Trophoblast cell (in vitro differentiated cells and primary cell): ENCODE measurements around the gene FAM156A.

Experiments used
- DNase-seq, 2 donors: peaks; one replicate each; pipeline ENCODE4 v3.0.0-alpha.2; 2016
- H2AFZ ChIP-seq: 2 replicates; pipeline ENCODE4 v1.6.1; 2013; ENCODE audit warnings: low read length, moderate library complexity, mild to moderate bottlenecking; ENCODE audit not compliant: insufficient read depth, poor library complexity
- H2AK5ac ChIP-seq: 2 replicates; pipeline ENCODE4 v1.6.1; 2013; ENCODE audit warnings: mild to moderate bottlenecking, low read length
- H2BK120ac ChIP-seq: 2 replicates; pipeline ENCODE4 v1.6.1; 2013; ENCODE audit warnings: low read length, mild to moderate bottlenecking, moderate library complexity; ENCODE audit not compliant: insufficient read depth, poor library complexity
- H2BK12ac ChIP-seq: 2 replicates; pipeline ENCODE4 v1.6.1; 2013; ENCODE audit warnings: mild to moderate bottlenecking, low read length, moderate library complexity
- H2BK5ac ChIP-seq: 2 replicates; pipeline ENCODE4 v1.6.1; 2013; ENCODE audit warnings: low read length, low read depth, moderate library complexity, mild to moderate bottlenecking; ENCODE audit not compliant: poor library complexity
- H3K14ac ChIP-seq: 2 replicates; pipeline ENCODE4 v1.6.1; 2013; ENCODE audit warnings: mild to moderate bottlenecking, low read length
- H3K18ac ChIP-seq: 2 replicates; pipeline ENCODE4 v1.6.1; 2013; ENCODE audit warnings: mild to moderate bottlenecking, low read length
- H3K23ac ChIP-seq: 2 replicates; pipeline ENCODE4 v1.6.1; 2013; ENCODE audit warnings: low read length
- H3K27ac ChIP-seq: 2 replicates; pipeline ENCODE4 v1.5.1; 2013; ENCODE audit warnings: low read depth, mild to moderate bottlenecking, inconsistent platforms, low read length, moderate library complexity
- H3K27me3 ChIP-seq: 2 replicates; pipeline ENCODE4 v1.6.1; 2013; ENCODE audit warnings: inconsistent platforms, mild to moderate bottlenecking, low read length, moderate library complexity; ENCODE audit not compliant: insufficient read depth
- H3K36me3 ChIP-seq, 2 experiments: 1 replicate in 1 of 2; 2 replicates in 1 of 2; pipeline ENCODE4 v1.6.1; 2013; ENCODE audit warnings: low read length in 2 of 2, mild to moderate bottlenecking in 2 of 2, moderate library complexity in 1 of 2; ENCODE audit not compliant: insufficient read depth in 2 of 2, control insufficient read depth in 1 of 2
- H3K4ac ChIP-seq: 2 replicates; pipeline ENCODE4 v1.6.1; 2013; ENCODE audit warnings: low read depth, mild to moderate bottlenecking, low read length, moderate library complexity
- H3K4me1 ChIP-seq, 2 experiments: 1 replicate in 1 of 2; 2 replicates in 1 of 2; pipeline ENCODE4 v1.6.1; 2013; ENCODE audit warnings: low read length in 2 of 2, mild to moderate bottlenecking in 2 of 2, moderate library complexity in 1 of 2; ENCODE audit not compliant: insufficient read depth in 2 of 2, control insufficient read depth in 1 of 2
- H3K4me2 ChIP-seq: 2 replicates; pipeline ENCODE4 v1.6.1; 2013; ENCODE audit warnings: inconsistent platforms, mild to moderate bottlenecking, low read length, moderate library complexity
- H3K4me3 ChIP-seq: 2 replicates; pipeline ENCODE4 v1.5.1; 2013; ENCODE audit warnings: mild to moderate bottlenecking, low read depth, low read length, inconsistent platforms
- H3K79me1 ChIP-seq: one replicate; pipeline ENCODE4 v1.6.1; 2013; ENCODE audit warnings: low read length
- H3K79me2 ChIP-seq: 2 replicates; pipeline ENCODE4 v1.6.1; 2013; ENCODE audit warnings: low read length, mild to moderate bottlenecking; ENCODE audit not compliant: control insufficient read depth, insufficient read depth, poor library complexity
- H3K9ac ChIP-seq: 2 replicates; pipeline ENCODE4 v1.6.1; 2013; ENCODE audit warnings: mild to moderate bottlenecking, low read length
- H3K9me3 ChIP-seq: 2 replicates; pipeline ENCODE4 v1.6.1; 2013; ENCODE audit warnings: low read depth, mild to moderate bottlenecking, control low read depth, inconsistent platforms, low read length; ENCODE audit not compliant: insufficient read depth
- H4K12ac ChIP-seq: 2 replicates; pipeline ENCODE4 v1.6.1; 2013; ENCODE audit warnings: low read depth, mild to moderate bottlenecking, low read length, moderate library complexity
- H4K8ac ChIP-seq: 2 replicates; pipeline ENCODE4 v1.6.1; 2013; ENCODE audit warnings: low read depth, mild to moderate bottlenecking, low read length, moderate library complexity
- H4K91ac ChIP-seq: one replicate; pipeline ENCODE4 v1.6.1; 2013; ENCODE audit warnings: low read depth, mild to moderate bottlenecking, low read length, moderate library complexity
- WGBS: extraction: QIAGEN DNeasy Blood & Tissue Kit; methylation state at CpG from one replicate; pipeline ENCODE4 v1.1.7; 2013; ENCODE audit warnings: missing lambda C conversion rate; ENCODE audit not compliant: insufficient read length, insufficient coverage; ENCODE audit errors: extremely low coverage; 5-methylcytosine and 5-hydroxymethylcytosine counted together

The FAM156A gene

DNA sequence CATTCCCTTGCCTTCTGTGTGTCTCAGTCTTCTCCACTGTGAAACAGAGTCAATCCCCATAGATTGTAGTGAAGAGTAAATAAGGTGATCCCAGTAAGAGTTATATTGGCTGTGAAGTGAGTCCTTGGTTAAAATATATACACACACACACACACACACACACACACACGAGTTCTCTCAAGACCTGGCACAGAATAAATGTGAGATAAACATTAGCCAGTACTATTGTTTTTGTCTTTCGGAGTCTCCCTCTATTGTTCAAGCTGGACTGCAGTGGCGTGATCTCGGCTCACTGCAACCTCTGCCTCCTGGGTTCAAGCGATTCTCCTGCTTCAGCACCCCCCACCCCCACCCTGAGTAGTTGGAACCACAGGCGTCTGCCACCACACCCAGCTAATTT is 44.8 kb upstream of the FAM156A start:
- Histone ChIP-seq H3K14ac (no peak overlapping the region), H4K12ac (no peak overlapping the region), H3K18ac (no peak overlapping the region), H3K27me3 (no peaks in the 10 kb centered on the region), H2AFZ (no peak overlapping the region), H3K79me2 (no peaks in the 10 kb centered on the region), H2BK12ac (no peak overlapping the region), H3K36me3 (no peaks in the 10 kb centered on the region), H2BK5ac (no peak overlapping the region), H3K4me1 (no peaks in the 10 kb centered on the region), H2BK120ac (no peak overlapping the region), H4K8ac (no peak overlapping the region), H3K9me3 (no peaks in the 10 kb centered on the region), H4K91ac (no peak overlapping the region), H3K4me3 (no peak overlapping the region), H3K4me2 (no peak overlapping the region), H3K27ac (no peak overlapping the region), H3K23ac (no peak overlapping the region), H3K4ac (no peak overlapping the region), H3K9ac (no peak overlapping the region), H2AK5ac (no peak overlapping the region), H3K79me1 (no peaks in the 10 kb centered on the region)
- no CpG with 5 or more reads among the region's 6 CpGs for whole genome bisulfite sequencing
- DNase-seq, result no peak

DNA sequence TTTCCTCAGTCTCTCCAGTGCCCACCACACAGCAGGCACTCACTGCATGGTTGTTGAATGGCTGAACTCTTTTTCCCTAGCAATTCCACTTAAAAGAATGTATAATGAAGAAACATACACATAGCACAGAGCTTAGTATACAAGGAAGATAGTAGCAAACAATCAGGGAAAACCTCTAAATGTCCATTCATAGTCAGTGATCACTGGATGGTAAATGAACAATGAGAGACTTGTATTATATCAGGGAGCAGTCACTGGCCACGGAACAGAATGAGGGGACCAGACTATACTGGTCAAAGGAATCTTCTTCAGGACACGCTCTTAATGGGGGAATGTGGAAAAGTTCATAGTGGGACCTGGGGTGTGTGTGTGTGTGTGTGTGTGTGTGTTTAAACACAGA is 43.6 kb upstream of the FAM156A start:
- Histone ChIP-seq H3K9me3 (no peaks in the 10 kb centered on the region), H3K4me3 (no peak overlapping the region), H2BK120ac (no peak overlapping the region), H2BK12ac (no peak overlapping the region), H3K9ac (no peak overlapping the region), H2AK5ac (no peak overlapping the region), H3K23ac (no peak overlapping the region), H3K27ac (no peak overlapping the region), H3K4me2 (no peak overlapping the region), H3K14ac (no peak overlapping the region), H4K91ac (no peak overlapping the region), H4K8ac (no peak overlapping the region), H3K27me3 (no peaks in the 10 kb centered on the region), H3K79me2 (no peaks in the 10 kb centered on the region), H4K12ac (no peak overlapping the region), H2AFZ (no peak overlapping the region), H2BK5ac (no peak overlapping the region), H3K4me1 (no peaks in the 10 kb centered on the region), H3K18ac (no peak overlapping the region), H3K4ac (no peak overlapping the region), H3K79me1 (no peaks in the 10 kb centered on the region), H3K36me3 (no peaks in the 10 kb centered on the region)
- DNase-seq, result no peak
- WGBS, result no CpG with 5 or more reads among the region's 2 CpGs

DNA sequence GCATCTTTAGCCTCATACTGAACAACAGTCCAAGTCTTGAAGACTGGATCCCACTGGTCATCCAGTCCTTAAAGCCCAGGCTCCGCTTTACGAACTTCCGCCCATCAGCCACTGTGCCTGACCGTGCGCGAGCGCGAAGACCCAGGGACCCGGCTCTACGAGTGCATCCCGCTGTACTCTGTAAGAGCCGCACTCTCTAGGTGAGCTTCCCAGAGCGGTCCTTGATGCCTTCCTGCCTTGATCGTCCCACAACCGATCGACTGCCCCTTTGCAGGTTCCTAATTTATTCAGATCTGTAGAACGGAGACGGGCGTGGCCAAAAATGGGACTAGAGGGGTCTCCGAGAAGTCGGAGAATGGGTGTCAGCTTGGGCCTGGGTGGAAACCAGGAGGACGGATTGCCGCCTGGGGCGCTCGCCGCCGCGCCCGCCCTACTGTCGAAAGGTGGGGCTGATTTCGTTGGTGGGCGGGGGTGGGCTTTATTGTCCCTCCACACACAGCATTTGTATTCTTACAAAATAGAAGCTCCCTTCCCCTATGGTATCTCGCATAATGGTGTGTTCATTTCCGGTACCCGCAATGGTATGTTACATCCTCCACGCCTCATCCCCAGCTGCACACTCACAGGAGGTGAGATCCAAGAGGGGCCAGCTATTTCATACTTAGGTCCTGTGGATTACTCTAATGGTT is 42.3 kb upstream of the FAM156A start:
- no peak overlapping the region for H2AK5ac ChIP-seq
- no peak overlapping the region for H4K12ac ChIP-seq
- H3K4me1 ChIP-seq, result peaks cover 0 to 3% of the 10 kb centered on the region in 2 experiments
- H3K9ac ChIP-seq, result no peak overlapping the region
- H3K9me3 ChIP-seq, result no peaks in the 10 kb centered on the region
- H3K23ac ChIP-seq, result no peak overlapping the region
- no peak overlapping the region for H2BK5ac ChIP-seq
- no peak overlapping the region for H4K91ac ChIP-seq
- H3K14ac ChIP-seq, result no peak overlapping the region
- no peak overlapping the region for H3K18ac ChIP-seq
- no peak overlapping the region for H2AFZ ChIP-seq
- H3K27ac ChIP-seq, result no peak overlapping the region
- H3K27me3 ChIP-seq, result no peaks in the 10 kb centered on the region
- no peak overlapping the region for H3K4me3 ChIP-seq
- peaks cover 1% of the 10 kb centered on the region for H3K79me1 ChIP-seq
- no peak overlapping the region for H4K8ac ChIP-seq
- no peak overlapping the region for H2BK120ac ChIP-seq
- H3K4me2 ChIP-seq, result no peak overlapping the region
- DNase-seq, result no peak
- H3K4ac ChIP-seq, result no peak overlapping the region
- H2BK12ac ChIP-seq, result no peak overlapping the region
- H3K36me3 ChIP-seq, result no peaks in the 10 kb centered on the region
- no CpG with 5 or more reads among the region's 36 CpGs for WGBS
- H3K79me2 ChIP-seq, result peaks cover under 1% of the 10 kb centered on the region

DNA sequence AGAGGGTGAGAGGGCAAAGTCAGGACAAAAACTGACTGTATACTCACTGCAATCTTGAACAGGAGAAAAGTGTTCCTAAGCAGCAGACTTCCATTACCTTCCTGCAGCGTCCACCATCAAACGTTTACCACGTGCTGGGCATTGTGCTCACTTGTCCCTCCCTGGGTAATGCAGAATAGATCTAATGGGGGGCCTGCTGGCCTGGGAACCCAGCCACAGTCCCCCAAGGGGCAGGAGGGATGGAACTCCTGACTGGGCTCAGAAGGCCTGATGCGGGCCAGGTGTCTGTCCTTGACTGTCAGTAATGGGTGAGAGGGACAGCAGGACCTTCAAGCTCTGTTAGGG is 37.6 kb upstream of the FAM156A start:
- H3K23ac ChIP-seq, result no peak overlapping the region
- no peak for DNase-seq
- H3K18ac ChIP-seq, result no peak overlapping the region
- H3K79me2 ChIP-seq, result peaks cover 1% of the 10 kb centered on the region
- peak overlapping the region; percentile 56 for H3K4me2 ChIP-seq
- no peak overlapping the region for H2BK12ac ChIP-seq
- peak overlapping the region; percentile 88 for H4K8ac ChIP-seq
- no peaks in the 10 kb centered on the region for H3K36me3 ChIP-seq
- no peak overlapping the region for H3K9ac ChIP-seq
- no peaks in the 10 kb centered on the region for H3K27me3 ChIP-seq
- H3K4me3 ChIP-seq, result no peak overlapping the region
- H2AK5ac ChIP-seq, result peak overlapping the region; percentile 64
- no peak overlapping the region for H3K4ac ChIP-seq
- peaks cover 5% of the 10 kb centered on the region for H3K79me1 ChIP-seq
- H2AFZ ChIP-seq, result no peak overlapping the region
- no CpG with 5 or more reads among the region's 4 CpGs for WGBS
- peak overlapping the region; percentile 15 for H4K91ac ChIP-seq
- no peaks in the 10 kb centered on the region for H3K9me3 ChIP-seq
- H2BK120ac ChIP-seq, result no peak overlapping the region
- H2BK5ac ChIP-seq, result no peak overlapping the region
- peak overlapping the region; percentile 59 for H4K12ac ChIP-seq
- peak overlapping the region; percentile 40 for H3K14ac ChIP-seq
- H3K4me1 ChIP-seq, result peaks cover 0 to 5% of the 10 kb centered on the region in 2 experiments
- no peak overlapping the region for H3K27ac ChIP-seq
